ENCODE data around the gene DDX28.
"Not testable (repeated sequence)": the region's sequence is repeated elsewhere in the genome, so short reads cannot be mapped to it uniquely, and the experiment has no call there.

DDX28 gene

DNA sequence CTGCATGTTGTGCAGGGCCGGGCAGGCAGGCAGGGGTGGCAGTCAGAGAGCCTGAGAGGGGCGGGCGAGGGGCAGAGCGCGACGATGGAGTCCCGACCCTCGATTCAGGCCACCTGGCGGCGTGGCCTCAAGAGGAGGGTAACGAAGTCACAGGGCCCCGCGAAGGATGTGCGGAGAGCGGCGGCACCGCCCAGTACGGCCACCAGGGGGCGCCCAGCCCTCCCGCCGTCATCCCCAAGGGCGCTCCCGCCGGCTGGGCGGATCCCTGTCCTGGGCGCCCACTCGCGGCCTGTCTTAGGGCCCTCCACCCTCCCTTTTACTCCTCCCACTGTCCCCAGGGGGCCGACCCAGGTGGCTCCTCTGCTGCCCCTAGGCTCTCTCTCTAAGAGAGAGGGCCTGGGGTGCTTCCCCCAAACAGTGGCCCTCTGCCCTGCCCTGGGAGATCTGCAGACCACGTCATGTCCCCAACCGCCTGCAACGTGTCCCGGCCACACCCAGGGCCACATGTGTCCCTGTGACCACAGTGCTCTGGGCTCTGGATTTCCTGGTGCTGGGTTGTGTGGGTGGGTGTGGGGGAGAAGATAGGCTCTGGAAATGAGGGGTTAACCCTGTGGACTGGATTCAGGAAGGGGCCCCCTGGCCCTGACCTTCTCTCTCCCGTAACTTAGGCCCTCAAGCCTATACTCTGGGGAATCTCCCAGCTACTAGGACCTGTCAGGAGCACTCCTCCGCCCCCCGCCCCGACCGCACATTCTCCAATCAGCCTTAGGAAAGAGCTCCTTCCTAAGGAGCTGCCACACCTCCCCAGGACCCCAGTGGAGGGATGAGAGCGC, 29.6 kb downstream of the DDX28 start:
- peak; percentile 90 to 93 for DNase-seq

DNA sequence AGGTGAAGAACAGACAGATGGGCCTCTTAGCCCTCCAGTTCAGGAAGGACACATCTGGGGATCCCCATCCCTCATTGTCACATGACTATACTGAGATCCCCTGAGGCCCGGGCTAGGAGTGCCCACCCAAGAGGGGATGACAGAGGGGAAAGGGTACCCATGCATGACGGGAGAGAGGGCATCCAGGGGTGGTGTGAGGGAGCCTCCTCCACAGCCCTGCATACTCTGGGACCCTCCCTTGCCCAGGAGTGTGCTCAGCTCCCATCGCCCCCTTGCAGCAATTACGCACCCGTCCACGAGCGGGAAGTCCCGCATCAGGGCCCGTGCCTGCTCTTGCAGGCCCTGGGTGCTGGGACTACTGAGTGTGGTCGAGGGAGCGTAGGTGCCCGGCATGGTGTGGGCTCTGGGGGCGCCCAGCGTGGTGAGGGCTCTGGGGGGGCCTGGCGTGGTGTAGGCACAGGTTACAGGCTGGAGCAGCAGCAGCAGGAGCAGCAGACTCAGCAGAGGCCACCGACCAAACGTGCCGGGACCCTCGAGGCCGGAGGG, 30.3 kb downstream of the DDX28 start:
- no peak for DNase-seq

DNA sequence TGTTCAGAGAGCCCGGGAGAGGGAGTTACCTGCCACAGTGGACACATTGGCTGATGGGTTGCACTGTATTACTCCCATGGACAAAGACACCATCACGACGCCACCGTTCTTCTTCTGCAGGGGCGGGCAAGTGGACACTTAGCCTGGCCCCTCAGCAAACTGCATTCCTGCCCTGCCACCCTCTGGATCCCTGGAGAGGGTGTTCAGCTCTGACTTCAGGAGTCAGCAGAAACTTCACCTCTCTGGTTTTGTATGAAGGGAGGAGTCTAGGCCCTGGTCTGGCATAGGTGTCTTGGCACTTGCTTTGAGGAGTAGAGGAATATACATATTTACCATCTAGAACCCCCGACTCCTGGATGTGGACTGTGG, 33.0 kb downstream of the DDX28 start:
- no peak for DNase-seq

DNA sequence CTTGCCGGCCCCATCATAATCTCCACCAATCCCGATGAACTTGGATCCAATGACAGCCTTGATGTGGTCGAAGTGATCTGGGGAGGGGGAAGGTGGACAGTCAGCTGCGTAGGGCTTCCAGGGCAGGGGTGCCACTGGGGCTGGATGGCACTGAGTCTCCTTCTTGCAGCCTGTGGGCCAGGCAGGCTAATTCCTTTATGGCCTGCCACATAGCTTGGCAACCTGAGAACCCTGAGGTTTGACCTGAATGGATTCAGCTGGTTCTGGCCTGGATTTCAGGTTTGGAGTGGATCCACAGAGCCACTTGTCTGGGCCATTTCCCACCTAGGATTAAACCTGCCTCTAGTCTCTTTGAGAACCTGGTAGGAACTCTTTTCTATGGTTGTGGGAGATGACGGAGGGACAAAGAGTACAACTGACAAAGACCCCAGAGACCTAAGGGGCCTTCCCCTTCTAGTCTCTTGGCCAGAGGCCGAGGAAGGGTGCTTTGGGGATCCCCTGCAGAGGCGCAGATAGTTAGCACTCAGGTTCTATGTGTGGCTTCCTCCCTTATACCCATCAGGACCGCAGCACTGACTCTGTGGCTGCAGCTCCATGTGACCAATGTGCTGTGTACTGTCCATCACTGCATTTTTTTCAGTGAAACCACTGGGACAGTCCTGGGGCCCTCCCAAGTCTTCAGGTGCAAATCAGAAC, 33.6 kb downstream of the DDX28 start:
- DNase-seq, result no peak

DNA sequence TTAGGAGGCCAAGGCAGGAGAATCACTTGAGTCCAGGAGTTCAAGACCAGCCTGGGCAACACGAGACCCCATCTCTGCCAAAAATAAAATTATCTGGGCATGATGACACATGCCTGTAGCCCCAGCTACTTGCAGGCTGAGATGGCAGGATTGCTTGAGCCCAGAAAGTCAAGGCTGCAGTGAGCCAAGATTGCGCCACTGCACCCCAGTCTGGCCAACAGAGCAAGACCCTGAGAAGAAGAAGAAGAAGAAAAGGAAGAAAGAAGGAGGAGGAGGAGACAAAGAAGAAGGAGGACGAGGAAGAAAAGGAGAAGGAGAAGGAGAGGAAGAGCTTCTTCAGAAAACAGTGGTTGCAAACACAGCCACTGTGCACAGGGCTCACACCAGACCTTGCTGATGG, 34.4 kb downstream of the DDX28 start:
- no peak for DNase-seq

DNA sequence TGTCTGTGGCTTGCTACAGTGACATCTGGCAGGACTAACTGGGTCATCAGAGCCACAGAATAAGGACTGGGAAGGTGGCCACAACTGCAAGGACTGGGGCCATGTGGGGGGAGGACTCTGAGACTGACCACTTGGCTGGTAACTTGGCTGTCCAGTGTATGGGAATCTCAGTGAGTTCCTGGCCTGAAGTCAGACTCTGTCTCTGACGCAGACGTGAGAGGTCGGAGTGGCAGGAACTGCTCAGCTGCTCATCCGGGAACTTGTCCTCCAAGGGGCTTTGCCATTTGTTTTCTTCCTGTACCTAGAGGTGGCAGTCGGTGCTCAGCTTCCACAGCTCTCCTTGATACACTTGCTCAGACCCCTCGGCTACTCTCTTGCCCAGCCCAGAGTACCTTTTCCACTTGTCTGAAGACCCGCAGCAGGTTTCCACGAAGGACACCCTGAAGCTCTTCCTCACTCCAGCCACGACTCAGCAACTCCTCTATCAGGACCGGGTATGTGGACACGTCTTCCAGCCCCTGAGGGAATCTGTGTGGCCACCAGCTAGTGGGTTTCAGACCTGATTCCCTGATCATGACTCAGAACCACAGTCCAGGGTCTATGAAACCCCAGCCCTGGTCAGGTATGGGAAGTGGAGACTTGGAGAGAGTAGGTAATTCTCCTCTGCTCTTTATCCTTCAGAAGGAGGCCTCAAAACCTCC, 35.4 kb downstream of the DDX28 start:
- DNase-seq, result no peak

DNA sequence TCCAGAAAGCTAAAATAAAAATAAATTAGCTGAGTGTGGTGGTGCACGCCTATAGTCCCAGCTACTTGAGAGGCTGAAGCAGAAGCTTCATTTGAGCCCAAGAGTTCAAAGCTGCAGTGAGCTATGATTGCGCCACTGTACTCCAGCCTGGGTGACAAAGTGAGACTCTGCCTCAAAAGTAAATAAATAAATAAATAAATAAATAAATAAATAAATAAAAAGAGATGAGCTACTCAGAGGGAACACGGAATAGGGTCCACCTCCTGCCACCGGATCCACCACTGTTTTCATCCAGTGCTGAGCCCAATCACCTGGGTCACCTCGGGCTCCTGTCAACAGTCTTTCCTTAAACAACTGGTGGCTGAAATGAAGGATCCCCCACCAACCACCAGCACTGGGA, 36.1 kb downstream of the DDX28 start:
- DNase-seq, result no peak

DNA sequence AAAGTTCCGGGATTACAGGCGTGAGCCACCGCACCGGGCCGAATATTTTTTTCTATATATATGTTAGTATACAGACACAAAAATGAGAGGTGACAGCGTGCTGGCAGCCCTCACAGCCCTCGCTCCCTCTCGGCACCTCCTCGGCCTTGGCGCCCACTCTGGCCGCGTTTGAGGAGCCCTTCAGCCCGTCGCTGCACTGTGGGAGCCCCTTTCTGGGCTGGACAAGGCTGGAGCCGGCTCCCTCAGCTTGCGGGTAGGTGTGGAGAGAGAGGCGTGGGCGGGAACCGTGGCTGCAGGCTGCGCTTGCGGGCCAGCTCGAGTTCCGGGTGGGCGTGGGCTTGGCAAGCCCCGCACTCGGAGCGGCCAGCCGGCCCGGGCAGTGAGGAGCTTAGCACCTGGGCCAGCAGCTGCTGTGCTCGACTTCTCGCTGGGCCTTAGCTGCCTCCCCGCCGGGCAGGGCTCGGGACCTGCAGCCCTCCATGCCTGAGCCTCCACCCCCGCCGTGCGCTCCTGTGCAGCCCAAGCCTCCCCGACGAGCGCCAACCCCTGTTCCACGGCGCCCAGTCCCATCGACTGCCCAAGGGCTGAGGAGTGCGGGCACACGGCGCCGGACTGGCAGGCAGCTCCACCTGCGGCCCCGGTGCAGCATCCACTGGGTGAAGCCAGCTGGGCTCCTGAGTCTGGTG, 40.9 kb downstream of the DDX28 start:
- DNase-seq, result no peak

DNA sequence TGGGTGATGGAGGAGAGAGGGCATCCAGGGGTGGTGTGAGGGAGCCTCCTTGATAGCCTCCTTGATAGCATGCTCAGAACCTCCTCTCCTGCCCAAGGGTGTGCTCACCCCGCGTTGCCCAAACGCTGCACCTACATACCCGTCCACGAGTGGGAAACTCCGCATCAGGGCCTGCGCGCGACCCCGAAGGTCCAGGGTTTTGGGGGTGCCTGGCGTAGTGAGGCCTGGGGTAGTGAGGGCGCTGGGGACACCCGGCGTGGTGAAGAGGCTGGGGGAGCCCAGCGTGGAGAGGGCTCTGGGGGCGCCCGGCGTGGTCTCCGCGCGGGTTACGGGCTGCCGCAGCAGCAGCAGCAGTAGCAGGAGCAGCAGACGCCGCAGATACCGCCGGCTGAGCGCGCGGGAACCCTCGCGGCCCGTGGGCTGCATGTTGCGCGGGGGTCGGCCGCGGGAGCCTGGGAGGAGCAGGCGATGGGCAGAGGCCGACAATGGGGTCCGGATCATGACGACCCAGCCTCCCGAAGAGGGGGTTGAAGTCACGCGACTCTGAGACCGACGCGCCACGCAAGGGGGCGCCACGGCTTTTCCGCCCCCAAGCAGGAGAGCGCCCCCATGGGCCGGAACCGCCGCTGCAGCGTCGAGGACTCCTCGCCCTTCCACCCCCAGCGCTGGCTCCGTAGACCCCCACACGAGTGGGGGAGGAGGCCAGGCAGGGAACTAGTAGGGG, 42.9 kb downstream of the DDX28 start, which contains the start of gene DPEP3:
TSS of gene DPEP3 (minus strand) at position 545 of the 724 bp plus-strand sequence. CDS start at position 426, 119 bp downstream.
- DNase-seq, result peak in 1 of 2 experiments; percentile 33

DNA sequence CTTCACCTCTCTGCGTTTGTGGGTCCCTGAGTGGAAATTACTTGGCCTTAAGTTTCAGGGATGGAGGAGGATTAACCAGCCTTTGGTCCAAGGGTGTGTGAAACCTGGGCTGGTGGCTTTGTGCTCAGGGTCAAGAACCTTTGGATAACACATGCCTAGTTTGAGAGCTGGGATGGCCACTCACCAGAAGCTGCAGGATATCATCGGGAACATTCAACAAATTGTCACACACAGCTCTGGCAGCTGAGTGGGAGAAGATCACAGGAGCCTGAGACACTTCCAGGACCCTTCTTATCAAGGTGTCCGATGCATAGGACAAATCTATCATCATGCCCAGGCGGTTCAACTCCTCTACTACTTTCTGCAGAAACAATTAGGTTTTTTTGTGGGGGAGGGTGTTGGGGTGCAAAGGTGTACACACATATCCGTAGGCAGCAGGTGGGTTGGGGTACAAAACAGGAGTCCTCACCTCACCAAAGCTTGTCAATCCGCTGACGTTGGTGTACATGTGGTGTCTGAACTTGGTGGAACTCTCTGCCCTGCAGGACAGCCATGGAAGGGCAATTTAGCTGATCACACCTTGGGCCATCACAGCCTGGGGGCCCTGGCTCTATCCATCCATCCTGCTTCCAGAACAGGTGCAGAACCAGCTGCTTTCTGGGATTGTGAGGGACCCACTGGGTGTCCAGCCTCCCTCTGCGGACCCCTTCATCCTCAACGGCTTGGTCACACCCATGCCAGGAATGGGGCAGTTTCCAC, 45.4 kb downstream of the DDX28 start:
- DNase-seq, result no peak

DNA sequence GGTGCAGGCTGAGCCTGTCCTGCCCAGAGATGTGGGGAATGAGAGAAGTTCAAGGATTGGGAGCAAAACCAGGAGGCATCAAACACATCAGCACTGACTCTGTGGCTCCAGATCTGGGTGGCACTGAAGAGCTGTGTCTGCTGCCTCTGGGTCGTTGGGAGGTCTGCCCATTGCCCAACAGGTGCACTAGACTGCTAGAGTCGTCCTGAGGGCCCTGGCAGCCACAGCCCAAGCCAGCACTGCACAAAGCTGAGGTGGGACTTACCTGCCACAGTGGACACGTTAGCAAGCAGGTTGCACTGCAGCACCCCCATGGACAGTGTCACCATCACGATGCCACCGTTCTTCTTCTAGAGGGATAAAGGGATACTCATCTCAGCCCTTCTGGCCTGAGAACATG, 46.0 kb downstream of the DDX28 start:
- DNase-seq, result no peak

DNA sequence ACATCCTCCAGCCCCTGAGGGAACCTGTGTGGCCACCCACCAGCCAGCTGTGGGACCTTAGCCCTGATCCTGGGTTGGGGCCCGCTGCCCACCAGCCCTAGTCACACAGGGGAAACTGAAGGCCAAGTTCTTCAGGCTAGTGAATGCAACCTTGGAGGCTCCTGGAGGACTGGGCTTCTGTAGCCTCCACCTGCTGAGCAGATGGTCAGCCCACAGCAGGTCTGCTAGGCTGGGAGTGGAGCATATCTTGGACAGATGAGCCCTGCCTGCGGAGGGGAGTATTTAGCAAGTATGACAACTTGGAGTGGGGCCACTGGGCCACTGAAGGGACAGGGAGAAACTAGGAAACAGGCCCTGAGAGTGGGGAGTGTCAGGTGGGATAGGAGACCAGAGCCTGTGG, 46.8 kb downstream of the DDX28 start:
- no peak for DNase-seq

DNA sequence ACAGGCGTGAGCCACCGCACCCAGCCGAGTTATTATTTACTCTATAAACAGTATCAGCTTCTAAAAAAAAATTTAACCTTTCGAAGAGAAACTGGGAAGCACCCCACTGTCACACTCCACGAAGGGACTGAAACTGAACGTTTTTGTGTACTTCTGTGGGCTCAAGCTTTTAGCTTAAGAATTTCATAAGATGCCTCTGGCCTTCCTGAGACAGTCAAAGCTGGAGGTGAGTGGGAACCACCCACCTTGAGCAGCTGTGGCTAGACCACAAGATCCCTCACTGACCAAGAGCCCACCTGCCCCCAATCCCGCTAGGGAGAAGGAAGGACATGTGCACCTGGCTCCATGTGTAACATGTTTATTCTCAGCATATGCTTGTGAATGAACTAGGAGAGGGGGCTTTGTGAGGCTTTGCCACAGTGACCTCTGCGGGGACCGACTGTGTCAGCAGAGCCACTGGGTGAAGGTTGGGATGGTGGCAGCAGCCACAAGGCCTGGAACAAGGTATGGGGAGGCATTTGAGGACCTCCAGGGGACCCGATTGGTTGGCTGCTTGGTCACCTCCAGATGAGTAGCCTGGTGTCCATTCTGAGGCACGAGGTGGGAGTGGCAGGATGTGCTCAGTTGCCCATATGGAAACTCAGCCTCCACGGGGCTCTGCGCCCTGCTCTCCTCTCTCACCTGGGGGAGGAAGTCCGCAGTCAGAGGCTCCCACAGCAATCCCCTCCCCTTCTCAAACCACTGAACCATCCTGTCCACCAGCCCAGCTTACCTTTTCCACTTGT, 47.5 kb downstream of the DDX28 start:
- DNase-seq, result no peak

DNA sequence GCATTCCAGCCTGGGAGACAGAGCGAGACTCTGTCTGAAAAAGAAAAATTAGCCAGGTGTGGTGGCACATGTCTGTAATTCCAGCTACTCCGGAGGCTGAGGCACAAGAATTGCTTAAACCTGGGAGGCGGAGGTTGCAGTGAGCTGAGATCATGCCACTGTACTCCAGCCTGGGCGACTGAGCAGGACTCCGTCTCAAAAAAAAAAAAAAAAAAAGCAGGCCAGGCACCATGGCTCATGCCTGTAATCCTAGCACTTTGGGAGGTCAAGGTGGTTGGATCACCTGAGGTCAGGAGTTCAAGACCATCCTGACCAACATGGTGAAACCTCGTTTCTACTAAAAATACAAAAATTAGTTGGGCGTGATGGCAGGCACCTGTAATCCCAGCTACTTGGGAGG, 50.7 kb downstream of the DDX28 start:
- DNase-seq, result not testable (repeated sequence)

DNA sequence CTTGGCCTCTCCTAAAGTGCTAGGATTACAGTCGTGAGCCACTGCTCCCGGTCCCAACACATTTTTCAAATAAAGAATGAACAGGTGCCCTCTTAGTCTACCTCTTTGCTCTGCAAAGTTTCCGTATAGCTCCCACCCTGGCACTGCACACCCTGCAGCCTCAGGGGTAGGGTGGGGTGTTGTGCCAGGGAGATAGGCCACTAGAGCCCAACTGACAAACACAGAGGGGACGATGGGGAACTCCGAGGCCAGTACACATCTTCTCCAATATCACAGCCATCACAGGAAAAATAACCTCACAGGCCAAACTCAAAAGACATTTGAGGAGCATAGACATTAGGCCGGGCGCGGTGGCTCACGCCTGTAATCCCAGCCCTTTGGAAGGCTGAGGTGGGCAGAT, 51.9 kb downstream of the DDX28 start:
- DNase-seq, result no peak

All from activated T-cell treated with anti-CD3 and anti-CD28 coated beads, Interleukin-2, amount 50 U/mL, for 48 hours (primary cell).